H1 (cell line): Measurements from ENCODE around the gene MRPL45. TPM values are rescaled to one million over a fixed set of nuclear protein-coding genes. Genes with fewer than 3 reads are reported as not detected.

Experiments used
- KDM1A ChIP-seq: fragments of 200-600, 300-600 bp; sonication (generic); IDR thresholded peaks from 2 replicates; pipeline ENCODE4 v1.7.1; 2016; ENCODE audit warnings: mild to moderate bottlenecking, low read length, borderline replicate concordance
- POU5F1 ChIP-seq: IDR thresholded peaks from 2 replicates; pipeline ENCODE4 v1.6.1; 2011; ENCODE audit warnings: low read depth, mild to moderate bottlenecking, low read length, moderate library complexity
- RFX5 ChIP-seq: IDR thresholded peaks from 2 replicates; pipeline ENCODE4 v1.6.1; 2011; ENCODE audit warnings: low read depth, low read length, improper control_type of control experiment, borderline replicate concordance
- SIX5 ChIP-seq: IDR thresholded peaks from 2 replicates; pipeline ENCODE4 v1.6.1; 2011; ENCODE audit warnings: mild to moderate bottlenecking, low read depth, low read length
- YY1 ChIP-seq: IDR thresholded peaks from 2 replicates; pipeline ENCODE4 v1.6.1; 2011; ENCODE audit warnings: low read depth, mild to moderate bottlenecking, low read length
- polyA plus RNA-seq, 7 experiments: library from polyadenylated mRNA; depleted of rRNA in 3 of 7; stranded (reverse) in 5 of 7; unstranded in 2 of 7; fragments of >200 nt in 5 of 7; fragments of 200-250 nt in 2 of 7; gene quantifications; 1 replicate in 5 of 7; 2 replicates in 1 of 7; 4 replicates in 1 of 7; pipeline versions ENCODE4 v1.2.1 to v1.2.3, GENCODE V29; 2011 to 2013; ENCODE audit warnings: missing spikeins in 2 of 7, mixed read lengths in 2 of 7
- total RNA-seq: library from RNA; stranded (reverse); fragmentation: NEBNext Ultra II Directional; extraction: Animal tissue kit (Norgen Biotek cat#: 25700); gene quantifications from 2 replicates; pipeline ENCODE4 v1.2.1, GENCODE V29; 2021

MRPL45 gene
- total and polyA plus RNA-seq, 2 of the 8 experiments (the other 6 are each of a cell fraction or from before 2014, with no cell fraction given) = 65.6 to 71.7 TPM

- TF ChIP-seq KDM1A (no peak), POU5F1 (no peak), YY1 (no peak), SIX5 (no peak), RFX5 (no peak)
These were observed 46.1 kb downstream of the MRPL45 start (continued) for GRCh38 chr17:38342886-38343607.
